ENCODE data around the gene CNNM1. TPM values are rescaled to one million over a fixed set of nuclear protein-coding genes. Genes with fewer than 3 reads are reported as not detected.

CNNM1 gene
- total RNA-seq, 1 donor from 2014 or later: 0.20 TPM

GRCh38 chr10:99312501-99312900 lies 16.7 kb upstream of the CNNM1 start:
- no peaks in the 10 kb centered on the region for H3K4me1 Mint-ChIP-seq (ENCODE audit: low read depth)
- no peak overlapping the region for H3K27ac Mint-ChIP-seq (ENCODE audit: unreplicated experiment)
- no peak for TF ChIP-seq CTCF (IDR thresholded peaks at IDR 0.05)
- H3K36me3 Mint-ChIP-seq (ENCODE audit: low read depth): peaks cover 2% of the 10 kb centered on the region
- H3K27me3 Mint-ChIP-seq (ENCODE audit: low read depth): peaks cover 3% of the 10 kb centered on the region
- H3K4me3 Mint-ChIP-seq (ENCODE audit: unreplicated experiment): no peak overlapping the region
- DNase-seq (ENCODE audit: low spot score): no peak
- H3K9me3 Mint-ChIP-seq (ENCODE audit: low read depth): peaks cover 21% of the 10 kb centered on the region

- Mint-ChIP-seq H3K4me3 (ENCODE audit: unreplicated experiment) (no peak overlapping the region), H3K9me3 (ENCODE audit: low read depth) (peaks cover 10% of the 10 kb centered on the region), H3K27me3 (ENCODE audit: low read depth) (peaks cover 15% of the 10 kb centered on the region), H3K27ac (ENCODE audit: unreplicated experiment) (no peak overlapping the region), H3K4me1 (ENCODE audit: low read depth) (no peaks in the 10 kb centered on the region), H3K36me3 (ENCODE audit: low read depth) (no peaks in the 10 kb centered on the region)
- DNase-seq (ENCODE audit: low spot score): no peak
- TF ChIP-seq CTCF (IDR thresholded peaks at IDR 0.05): no peak
These were observed 13.3 kb upstream of the CNNM1 start for GRCh38 chr10:99315853-99316252.

- H3K9me3 Mint-ChIP-seq (ENCODE audit: low read depth): peaks cover 10% of the 10 kb centered on the region
These were observed 12.8 kb upstream of the CNNM1 start for GRCh38 chr10:99316374-99316773.

DNA sequence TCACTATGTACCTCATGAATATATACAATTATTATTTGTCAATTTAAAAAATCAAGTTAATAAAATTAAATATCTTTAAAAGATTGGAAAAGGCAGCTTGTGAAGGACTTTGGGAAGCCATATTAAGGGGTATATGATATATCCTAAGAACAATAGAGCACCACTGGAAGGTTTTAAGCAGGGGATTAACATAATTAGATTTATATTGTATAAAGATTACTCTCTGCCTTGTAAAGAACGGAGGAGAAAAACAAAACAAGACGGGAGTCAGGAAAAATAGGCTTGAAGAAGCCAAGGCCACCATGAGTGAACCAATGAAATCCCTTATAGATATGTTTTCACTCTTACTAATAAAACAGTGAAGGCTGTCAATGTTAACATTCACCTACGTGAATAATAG lies 11.1 kb upstream of the CNNM1 start:
- Mint-ChIP-seq H3K4me1 (ENCODE audit: low read depth) (no peaks in the 10 kb centered on the region), H3K27ac (ENCODE audit: unreplicated experiment) (no peak overlapping the region), H3K9me3 (ENCODE audit: low read depth) (no peaks in the 10 kb centered on the region), H3K4me3 (ENCODE audit: unreplicated experiment) (no peak overlapping the region), H3K36me3 (ENCODE audit: low read depth) (no peaks in the 10 kb centered on the region), H3K27me3 (ENCODE audit: low read depth) (peaks cover 29% of the 10 kb centered on the region)
- no peak for TF ChIP-seq CTCF (IDR thresholded peaks at IDR 0.05)
- DNase-seq (ENCODE audit: low spot score): no peak

More at GRCh38 chr10:99316374-99316773, 12.8 kb upstream of the CNNM1 start:
- peaks cover 15% of the 10 kb centered on the region for H3K27me3 Mint-ChIP-seq (ENCODE audit: low read depth)
- H3K4me1 Mint-ChIP-seq (ENCODE audit: low read depth): no peaks in the 10 kb centered on the region
- H3K27ac Mint-ChIP-seq (ENCODE audit: unreplicated experiment): no peak overlapping the region
- no peak for TF ChIP-seq CTCF (IDR thresholded peaks at IDR 0.05)
- DNase-seq (ENCODE audit: low spot score): no peak
- no peaks in the 10 kb centered on the region for H3K36me3 Mint-ChIP-seq (ENCODE audit: low read depth)
- H3K4me3 Mint-ChIP-seq (ENCODE audit: unreplicated experiment): no peak overlapping the region

DNA sequence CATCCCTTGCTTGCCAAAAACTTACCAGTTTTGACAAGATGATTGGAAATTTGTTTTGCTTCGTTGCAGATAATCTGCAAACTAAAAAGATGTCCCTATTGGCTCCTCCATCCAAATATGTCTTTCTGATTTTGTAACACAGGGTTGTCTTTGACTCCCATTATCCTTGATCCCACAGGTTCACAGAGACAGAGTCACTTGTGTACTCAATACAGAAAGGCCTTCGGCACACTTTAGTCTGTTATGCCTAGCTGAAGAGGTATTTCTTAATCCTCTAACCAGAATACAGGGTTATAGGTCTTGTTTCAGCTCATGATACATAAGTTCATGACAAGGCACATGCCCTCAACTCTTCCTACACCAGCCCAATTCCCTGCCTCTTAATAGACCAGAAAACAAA lies 10.7 kb upstream of the CNNM1 start:
- H3K27me3 Mint-ChIP-seq (ENCODE audit: low read depth): peaks cover 32% of the 10 kb centered on the region
- H3K4me3 Mint-ChIP-seq (ENCODE audit: unreplicated experiment): no peak overlapping the region
- H3K27ac Mint-ChIP-seq (ENCODE audit: unreplicated experiment): no peak overlapping the region
- H3K4me1 Mint-ChIP-seq (ENCODE audit: low read depth): no peaks in the 10 kb centered on the region
- no peak for TF ChIP-seq CTCF (IDR thresholded peaks at IDR 0.05)
- H3K36me3 Mint-ChIP-seq (ENCODE audit: low read depth): no peaks in the 10 kb centered on the region
- H3K9me3 Mint-ChIP-seq (ENCODE audit: low read depth): no peaks in the 10 kb centered on the region
- no peak for DNase-seq (ENCODE audit: low spot score)

All from chondrocyte (in vitro differentiated cells).